SU-DHL-6 (cell line): ENCODE results near the gene CFL2.

Experiments used
- H2AFZ ChIP-seq: fragments of 200-600 bp; sonication (generic); 2 replicates; pipeline ENCODE4 v1.6.1; 2014; ENCODE audit warnings: low read depth, mild to moderate bottlenecking, moderate library complexity, mixed read lengths, antibody characterized with exemption, low read length; ENCODE audit not compliant: severe bottlenecking
- H3F3A ChIP-seq: fragments of 200-600 bp; shearing (Covaris generic); 2 replicates; pipeline ENCODE4 v1.6.0; 2016; ENCODE audit warnings: antibody characterized with exemption, mild to moderate bottlenecking; ENCODE audit not compliant: insufficient read depth
- H3K27ac ChIP-seq: fragments of 200-600 bp; sonication (generic); 2 replicates; pipeline ENCODE4 v1.5.1; 2016; ENCODE audit warnings: low read depth, mild to moderate bottlenecking, low read length, moderate library complexity, mixed read lengths
- H3K27me3 ChIP-seq: fragments of 200-600 bp; sonication (generic), shearing (Covaris generic); 2 replicates; pipeline ENCODE4 v1.6.0; 2014; ENCODE audit warnings: mild to moderate bottlenecking, low read length
- H3K36me3 ChIP-seq: fragments of 200-600 bp; sonication (generic); 2 replicates; pipeline ENCODE4 v1.6.1; 2014; ENCODE audit warnings: mild to moderate bottlenecking, low read length, mixed read lengths
- H3K4me2 ChIP-seq: fragments of 300-600, 200-600 bp; shearing (Covaris generic), sonication (generic); 2 replicates; pipeline ENCODE4 v1.6.0; 2014; ENCODE audit warnings: low read length, low read depth, mild to moderate bottlenecking; ENCODE audit not compliant: poor library complexity, severe bottlenecking
- H3K4me3 ChIP-seq: fragments of 200-600 bp; sonication (generic); 2 replicates; pipeline ENCODE4 v1.5.1; 2014; ENCODE audit warnings: antibody characterized with exemption, low read length, mild to moderate bottlenecking, mixed read lengths; ENCODE audit not compliant: insufficient read depth, poor library complexity, severe bottlenecking
- H3K79me2 ChIP-seq: fragments of 200-600 bp; sonication (generic); 2 replicates; pipeline ENCODE4 v1.6.1; 2014; ENCODE audit warnings: mild to moderate bottlenecking, low read length, moderate library complexity; ENCODE audit not compliant: insufficient read depth
- H3K9ac ChIP-seq: fragments of 200-600 bp; sonication (generic); 2 replicates; pipeline ENCODE4 v1.7.0; 2014; ENCODE audit warnings: mild to moderate bottlenecking, low read length
- H3K9me2 ChIP-seq: fragments of 200-600 bp; sonication (generic); replicated peaks from 2 replicates; pipeline ENCODE4 v1.6.1; 2014; ENCODE audit warnings: low read length; ENCODE audit not compliant: insufficient read depth
- H3K9me3 ChIP-seq: fragments of 200-600 bp; sonication (generic); 2 replicates; pipeline ENCODE4 v1.6.1; 2014; ENCODE audit warnings: low read length, mixed read lengths; ENCODE audit not compliant: insufficient read depth
- H4K20me1 ChIP-seq: fragments of 200-600 bp; sonication (generic); 2 replicates; pipeline ENCODE4 v1.6.1; 2014; ENCODE audit warnings: low read depth, mild to moderate bottlenecking, antibody characterized with exemption, low read length, moderate library complexity, mixed read lengths
- EZH2phosphoT487 ChIP-seq: fragments of 200-600 bp; sonication (generic), shearing (Covaris generic); conservative IDR thresholded peaks from 2 replicates; pipeline ENCODE4 v1.6.1; 2018; ENCODE audit warnings: mild to moderate bottlenecking, antibody characterized with exemption, low read length, moderate library complexity, mixed read lengths
- TF ChIP-seq, protein P1 (sequence below): fragments of 200-600 bp; sonication (generic); IDR thresholded peaks from one replicate; pipeline ENCODE4 v1.5.1; 2017; ENCODE audit warnings: antibody characterized with exemption, mild to moderate bottlenecking, low read length, moderate library complexity; ENCODE audit not compliant: insufficient read depth, poor library complexity, severe bottlenecking

The CFL2 gene

DNA sequence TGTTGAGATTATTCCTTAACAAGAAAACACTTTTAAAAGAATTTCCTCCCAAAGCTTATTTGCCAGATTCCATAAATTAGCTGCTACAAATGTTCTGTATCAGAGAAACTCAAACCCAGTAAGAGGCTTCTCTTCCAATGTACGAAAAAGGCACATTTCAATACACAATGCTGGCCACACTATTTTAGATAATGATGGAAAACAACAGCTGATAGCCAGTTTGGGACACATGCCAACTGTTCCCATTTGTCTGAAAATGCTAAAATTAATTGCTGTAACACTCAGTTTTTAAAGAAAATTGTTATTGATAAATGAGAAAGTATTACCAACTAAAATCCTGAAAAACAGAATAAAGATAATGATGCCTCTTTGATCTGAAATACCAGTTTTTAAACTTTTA is 4.4 kb downstream of the CFL2 start:
- Histone ChIP-seq H3K4me3 (no peak overlapping the region), H3K9ac (no peak overlapping the region), H2AFZ (no peak overlapping the region), H3K9me3 (no peaks in the 10 kb centered on the region), H3K27me3 (no peaks in the 10 kb centered on the region), H4K20me1 (no peaks in the 10 kb centered on the region), H3K36me3 (peaks cover 10% of the 10 kb centered on the region; the same call in 1 of the 2 replicates), H3K27ac (no peak overlapping the region), H3F3A (peaks cover 3% of the 10 kb centered on the region; the same call in 1 of the 2 replicates), H3K9me2 (no peaks in the 10 kb centered on the region), H3K79me2 (no peaks in the 10 kb centered on the region), H3K4me2 (no peak overlapping the region)
- TF ChIP-seq, protein P1, sequence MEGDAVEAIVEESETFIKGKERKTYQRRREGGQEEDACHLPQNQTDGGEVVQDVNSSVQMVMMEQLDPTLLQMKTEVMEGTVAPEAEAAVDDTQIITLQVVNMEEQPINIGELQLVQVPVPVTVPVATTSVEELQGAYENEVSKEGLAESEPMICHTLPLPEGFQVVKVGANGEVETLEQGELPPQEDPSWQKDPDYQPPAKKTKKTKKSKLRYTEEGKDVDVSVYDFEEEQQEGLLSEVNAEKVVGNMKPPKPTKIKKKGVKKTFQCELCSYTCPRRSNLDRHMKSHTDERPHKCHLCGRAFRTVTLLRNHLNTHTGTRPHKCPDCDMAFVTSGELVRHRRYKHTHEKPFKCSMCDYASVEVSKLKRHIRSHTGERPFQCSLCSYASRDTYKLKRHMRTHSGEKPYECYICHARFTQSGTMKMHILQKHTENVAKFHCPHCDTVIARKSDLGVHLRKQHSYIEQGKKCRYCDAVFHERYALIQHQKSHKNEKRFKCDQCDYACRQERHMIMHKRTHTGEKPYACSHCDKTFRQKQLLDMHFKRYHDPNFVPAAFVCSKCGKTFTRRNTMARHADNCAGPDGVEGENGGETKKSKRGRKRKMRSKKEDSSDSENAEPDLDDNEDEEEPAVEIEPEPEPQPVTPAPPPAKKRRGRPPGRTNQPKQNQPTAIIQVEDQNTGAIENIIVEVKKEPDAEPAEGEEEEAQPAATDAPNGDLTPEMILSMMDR, result no peak
- no peak for TF ChIP-seq EZH2phosphoT487

DNA sequence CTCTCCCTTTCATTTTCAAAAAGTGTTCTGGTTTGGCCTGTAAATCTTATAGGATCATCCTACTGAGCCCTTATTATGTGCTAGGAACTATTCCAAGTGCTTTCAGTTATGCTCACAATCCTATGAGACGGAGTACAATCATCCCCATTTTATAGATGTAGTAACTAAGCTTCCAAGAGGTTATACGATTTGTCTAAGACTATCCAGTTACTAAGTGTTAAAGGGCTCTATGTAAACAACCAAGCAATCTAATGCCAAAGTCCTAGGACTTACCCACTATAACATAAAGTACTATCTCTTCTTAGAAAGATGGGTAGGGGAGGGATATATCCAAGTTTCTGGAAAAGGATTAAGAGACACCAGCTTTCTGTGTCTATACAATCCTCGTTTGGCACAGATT is 6.7 kb downstream of the CFL2 start:
- Histone ChIP-seq H3F3A (no peaks in the 10 kb centered on the region; the same call in 1 of the 2 replicates), H3K9me3 (no peaks in the 10 kb centered on the region), H3K27ac (no peak overlapping the region), H3K4me2 (no peak overlapping the region), H3K9ac (no peak overlapping the region), H3K9me2 (no peaks in the 10 kb centered on the region), H3K79me2 (no peaks in the 10 kb centered on the region), H3K36me3 (peaks cover 9% of the 10 kb centered on the region; the same call in 1 of the 2 replicates), H3K4me3 (no peak overlapping the region), H3K27me3 (no peaks in the 10 kb centered on the region), H2AFZ (no peak overlapping the region), H4K20me1 (no peaks in the 10 kb centered on the region)
- no peak for TF ChIP-seq EZH2phosphoT487
- TF ChIP-seq, protein P1, result no peak

DNA sequence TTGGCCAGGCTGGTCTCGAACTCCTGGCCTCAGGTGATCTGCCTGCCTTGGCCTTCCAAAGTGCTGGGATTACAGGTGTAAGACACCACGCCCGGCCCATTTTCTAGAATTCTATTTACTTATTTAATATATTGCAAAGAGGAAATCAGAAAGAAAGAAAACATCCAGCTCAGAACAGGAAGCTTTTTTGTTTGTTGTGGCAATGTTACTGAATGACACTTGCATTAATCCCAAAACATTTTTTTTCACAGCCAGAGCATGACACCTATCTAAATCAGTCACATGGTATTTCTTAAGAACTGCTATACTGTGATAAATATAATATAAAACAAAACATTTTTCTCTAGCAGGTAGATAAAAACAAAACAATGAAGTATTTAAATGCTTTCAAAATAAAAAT is 12.6 kb downstream of the CFL2 start:
- TF ChIP-seq, protein P1, result no peak
- no peak for TF ChIP-seq EZH2phosphoT487
- H3K27ac ChIP-seq, result no peak overlapping the region

More for the DNA sequence above, 12.6 kb downstream of the CFL2 start:
- Histone ChIP-seq H3K9me3 (no peaks in the 10 kb centered on the region), H4K20me1 (no peaks in the 10 kb centered on the region), H3K4me2 (no peak overlapping the region), H3K4me3 (no peak overlapping the region), H3K9me2 (no peaks in the 10 kb centered on the region), H3K79me2 (no peaks in the 10 kb centered on the region), H3K36me3 (no peaks in the 10 kb centered on the region), H3K27me3 (no peaks in the 10 kb centered on the region), H3F3A (no peaks in the 10 kb centered on the region), H3K9ac (no peak overlapping the region), H2AFZ (no peak overlapping the region)
